Measurements from ENCODE around the gene C1QB. TPM values are rescaled to one million over a fixed set of nuclear protein-coding genes. Genes with fewer than 3 reads are reported as not detected.

C1QB gene
- total RNA-seq, 2 donors from 2014 or later, result not detected

DNA sequence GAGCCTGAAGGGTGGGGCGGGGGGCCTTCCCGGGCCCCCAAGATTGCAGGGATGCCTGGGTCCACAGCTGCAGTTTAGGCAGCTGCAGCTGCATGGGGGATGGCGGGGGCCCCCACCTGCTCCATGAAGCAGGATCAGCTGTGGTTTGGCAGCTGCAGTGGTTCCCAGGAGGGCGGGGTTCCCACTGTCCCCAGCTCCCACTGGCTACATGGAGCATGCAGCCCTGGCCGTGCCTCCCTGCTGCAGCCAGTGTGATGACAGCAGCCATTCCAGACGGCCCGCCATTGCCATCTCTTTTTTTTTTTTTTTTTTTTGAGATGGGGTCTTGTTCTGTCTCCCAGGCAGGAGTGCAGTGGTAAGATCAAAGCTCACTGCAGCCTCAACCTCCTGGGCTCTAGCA is 17.6 kb upstream of the C1QB start:
- no peaks in the 10 kb centered on the region for H3K9me3 ChIP-seq (ENCODE audit: control insufficient read depth, low read length)
- no peak overlapping the region for H3K4me3 Mint-ChIP-seq
- TF ChIP-seq, protein P1, sequence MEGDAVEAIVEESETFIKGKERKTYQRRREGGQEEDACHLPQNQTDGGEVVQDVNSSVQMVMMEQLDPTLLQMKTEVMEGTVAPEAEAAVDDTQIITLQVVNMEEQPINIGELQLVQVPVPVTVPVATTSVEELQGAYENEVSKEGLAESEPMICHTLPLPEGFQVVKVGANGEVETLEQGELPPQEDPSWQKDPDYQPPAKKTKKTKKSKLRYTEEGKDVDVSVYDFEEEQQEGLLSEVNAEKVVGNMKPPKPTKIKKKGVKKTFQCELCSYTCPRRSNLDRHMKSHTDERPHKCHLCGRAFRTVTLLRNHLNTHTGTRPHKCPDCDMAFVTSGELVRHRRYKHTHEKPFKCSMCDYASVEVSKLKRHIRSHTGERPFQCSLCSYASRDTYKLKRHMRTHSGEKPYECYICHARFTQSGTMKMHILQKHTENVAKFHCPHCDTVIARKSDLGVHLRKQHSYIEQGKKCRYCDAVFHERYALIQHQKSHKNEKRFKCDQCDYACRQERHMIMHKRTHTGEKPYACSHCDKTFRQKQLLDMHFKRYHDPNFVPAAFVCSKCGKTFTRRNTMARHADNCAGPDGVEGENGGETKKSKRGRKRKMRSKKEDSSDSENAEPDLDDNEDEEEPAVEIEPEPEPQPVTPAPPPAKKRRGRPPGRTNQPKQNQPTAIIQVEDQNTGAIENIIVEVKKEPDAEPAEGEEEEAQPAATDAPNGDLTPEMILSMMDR (conservative IDR thresholded peaks at IDR 0.05), result no peak
- H3K27ac Mint-ChIP-seq, result no peak overlapping the region
- no peak for DNase-seq
- H3K4me1 ChIP-seq (ENCODE audit: control insufficient read depth, insufficient read depth, low read length), result no peaks in the 10 kb centered on the region
- H3K27me3 Mint-ChIP-seq (ENCODE audit: insufficient read depth), result no peaks in the 10 kb centered on the region
- H3K27me3 ChIP-seq (ENCODE audit: control insufficient read depth, insufficient read depth, low read length, poor library complexity, severe bottlenecking), result no peaks in the 10 kb centered on the region
- no peaks in the 10 kb centered on the region for H3K36me3 ChIP-seq (ENCODE audit: control insufficient read depth, insufficient read depth, low read length)
- 88% methylated on average over 7 of the region's 7 CpGs; no CpG with 5 or more reads in 1 of the 2 experiments for WGBS, 2 experiments (ENCODE audit: insufficient coverage in 1 of 2, insufficient read length in 1 of 2)
- H3K4me3 ChIP-seq (ENCODE audit: low read length), result no peak overlapping the region
- H3K9me3 Mint-ChIP-seq, result peaks cover 5% of the 10 kb centered on the region
- no peaks in the 10 kb centered on the region for H3K36me3 Mint-ChIP-seq (ENCODE audit: low read depth)
- no peak overlapping the region for H3K9ac ChIP-seq (ENCODE audit: extremely low read depth, low read length, poor library complexity, severe bottlenecking)
- H3K27ac ChIP-seq (ENCODE audit: low read depth, low read length), result no peak overlapping the region
- peaks cover 8% of the 10 kb centered on the region for H3K4me1 Mint-ChIP-seq

DNA sequence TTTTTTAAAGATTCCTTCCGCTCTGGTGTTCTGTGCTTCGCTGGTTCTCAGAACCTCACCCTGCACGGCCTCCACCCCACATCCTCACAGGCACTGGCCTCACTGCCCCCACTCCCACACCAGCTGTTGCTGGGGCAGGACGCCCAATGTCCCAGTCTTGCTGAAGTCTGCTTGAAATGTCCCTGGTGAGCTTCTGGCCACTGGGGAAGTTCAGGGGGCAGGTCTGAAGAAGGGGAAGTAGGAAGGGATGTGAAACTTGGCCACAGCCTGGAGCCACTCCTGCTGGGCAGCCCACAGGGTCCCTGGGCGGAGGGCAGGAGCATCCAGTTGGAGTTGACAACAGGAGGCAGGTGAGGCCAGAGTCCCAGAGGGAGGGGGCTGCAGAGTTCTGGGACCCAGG is 16.7 kb upstream of the C1QB start, which contains the start of gene C1QA:
Gene C1QA, plus strand, starts transcription at position 276 of the 400 bp plus-strand sequence. CDS start 989 bp downstream, outside the sequence.
- DNase-seq, result no peak
- Histone ChIP-seq H3K9me3 (ENCODE audit: control insufficient read depth, low read length) (no peaks in the 10 kb centered on the region), H3K9ac (ENCODE audit: extremely low read depth, low read length, poor library complexity, severe bottlenecking) (no peak within 1 kb of the TSS), H3K4me1 (ENCODE audit: control insufficient read depth, insufficient read depth, low read length) (no peaks in the 10 kb centered on the region), H3K27ac (ENCODE audit: low read depth, low read length) (no peak within 1 kb of the TSS), H3K36me3 (ENCODE audit: control insufficient read depth, insufficient read depth, low read length) (no peaks in the 10 kb centered on the region), H3K27me3 (ENCODE audit: control insufficient read depth, insufficient read depth, low read length, poor library complexity, severe bottlenecking) (no peaks in the 10 kb centered on the region), H3K4me3 (ENCODE audit: low read length) (no peak within 1 kb of the TSS)
- Mint-ChIP-seq H3K9me3 (peaks cover 5% of the 10 kb centered on the region), H3K4me3 (no peak within 1 kb of the TSS), H3K36me3 (ENCODE audit: low read depth) (no peaks in the 10 kb centered on the region), H3K27me3 (ENCODE audit: insufficient read depth) (no peaks in the 10 kb centered on the region), H3K27ac (no peak within 1 kb of the TSS), H3K4me1 (peaks cover 8% of the 10 kb centered on the region)
- TF ChIP-seq, protein P1 (conservative IDR thresholded peaks at IDR 0.05), result no peak
- 88% methylated on average over 5 of the region's 5 CpGs; no CpG with 5 or more reads in 1 of the 2 experiments for WGBS, 2 experiments (ENCODE audit: insufficient coverage in 1 of 2, insufficient read length in 1 of 2)

DNA sequence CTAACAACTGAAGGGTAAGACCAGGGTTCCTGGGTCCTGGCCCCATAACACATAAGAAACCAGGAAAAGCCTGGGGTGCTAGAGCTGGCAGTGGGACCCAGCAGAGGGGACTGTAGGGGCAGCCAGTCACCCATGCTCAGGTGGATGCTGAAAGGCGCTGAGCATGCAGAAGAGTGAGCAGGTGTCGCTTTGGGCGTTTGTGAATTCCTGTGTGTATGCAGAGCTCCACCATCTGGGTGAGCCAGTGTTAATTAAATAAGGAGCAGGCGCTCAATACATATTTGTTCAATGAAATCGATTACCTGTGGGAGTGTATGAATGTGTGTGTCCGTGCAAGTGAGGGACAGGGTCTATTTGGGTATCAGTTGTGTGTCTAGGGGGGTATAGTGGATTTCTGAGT is 16.1 kb upstream of the C1QB start:
- Histone ChIP-seq H3K9ac (ENCODE audit: extremely low read depth, low read length, poor library complexity, severe bottlenecking) (no peak overlapping the region), H3K36me3 (ENCODE audit: control insufficient read depth, insufficient read depth, low read length) (no peaks in the 10 kb centered on the region)
- H3K4me1 Mint-ChIP-seq, result peaks cover 5% of the 10 kb centered on the region

More for the DNA sequence above, 16.1 kb upstream of the C1QB start:
- Mint-ChIP-seq H3K9me3 (peaks cover 5% of the 10 kb centered on the region), H3K36me3 (ENCODE audit: low read depth) (no peaks in the 10 kb centered on the region), H3K27ac (no peak overlapping the region), H3K4me3 (no peak overlapping the region), H3K27me3 (ENCODE audit: insufficient read depth) (no peaks in the 10 kb centered on the region)
- H3K27me3 ChIP-seq (ENCODE audit: control insufficient read depth, insufficient read depth, low read length, poor library complexity, severe bottlenecking), result no peaks in the 10 kb centered on the region
- DNase-seq, result no peak
- H3K4me3 ChIP-seq (ENCODE audit: low read length), result no peak overlapping the region
- TF ChIP-seq, protein P1 (conservative IDR thresholded peaks at IDR 0.05), result no peak
- no peaks in the 10 kb centered on the region for H3K4me1 ChIP-seq (ENCODE audit: control insufficient read depth, insufficient read depth, low read length)
- no peak overlapping the region for H3K27ac ChIP-seq (ENCODE audit: low read depth, low read length)
- H3K9me3 ChIP-seq (ENCODE audit: control insufficient read depth, low read length), result no peaks in the 10 kb centered on the region
- WGBS, 2 experiments (ENCODE audit: insufficient coverage in 1 of 2, insufficient read length in 1 of 2), result 88% methylated on average over 6 of the region's 6 CpGs
